Calu3 (cell line): Measurements from ENCODE around the gene PCDHA7. TPM values are rescaled to one million over a fixed set of nuclear protein-coding genes. Genes with fewer than 3 reads are reported as not detected.
"Not testable (repeated sequence)": the region's sequence is repeated elsewhere in the genome, so short reads cannot be mapped to it uniquely, and the experiment has no call there.

ENCODE experiments used
- BruUV-seq: library from RNA; stranded (reverse); fragments of 400-500 nt; replicated peaks from 2 replicates; lab custom pipeline; 2021; lab: Mats Ljungman, UMichigan
- CTCF ChIA-PET: fragments of 300-600 bp; sonication (Branson Sonifier 250); formaldehyde crosslinking; loops from one replicate; lab custom pipeline; 2022; ENCODE audit warnings: antibody characterized with exemption; lab: Charles Lee
- DNase-seq: peaks from one replicate; pipeline ENCODE4 v3.0.0; 2022
- H3K27ac Mint-ChIP-seq: one replicate; pipeline ENCODE4 v1.8.0; 2022; ENCODE audit warnings: mixed read lengths; ENCODE audit not compliant: unreplicated experiment
- H3K27me3 Mint-ChIP-seq: one replicate; pipeline ENCODE4 v1.8.0; 2022; ENCODE audit warnings: mixed read lengths; ENCODE audit not compliant: unreplicated experiment
- H3K36me3 Mint-ChIP-seq: one replicate; pipeline ENCODE4 v1.8.0; 2022; ENCODE audit warnings: mild to moderate bottlenecking, moderate library complexity, mixed read lengths; ENCODE audit not compliant: insufficient read depth, unreplicated experiment
- H3K4me1 Mint-ChIP-seq: one replicate; pipeline ENCODE4 v1.8.0; 2022; ENCODE audit warnings: mild to moderate bottlenecking, low read depth, mixed read lengths; ENCODE audit not compliant: unreplicated experiment
- H3K4me3 Mint-ChIP-seq: one replicate; pipeline ENCODE4 v1.8.0; 2022; ENCODE audit warnings: mild to moderate bottlenecking, low read depth, moderate library complexity, mixed read lengths; ENCODE audit not compliant: unreplicated experiment
- H3K9me3 Mint-ChIP-seq: one replicate; pipeline ENCODE4 v1.8.0; 2022; ENCODE audit warnings: low read depth, mixed read lengths; ENCODE audit not compliant: unreplicated experiment
- CTCF ChIP-seq: fragments of 200-600 bp; IDR thresholded peaks from one replicate; pipeline ENCODE4 v1.8.0; 2022; ENCODE audit warnings: antibody characterized with exemption; ENCODE audit not compliant: unreplicated experiment
- intact Hi-C: fragments of 100-400 bp; cut with micrococcal nuclease; formaldehyde crosslinking; loops from one replicate; pipeline ENCODE4 v1.10.0; 2022; ENCODE audit not compliant: unreplicated experiment
- total RNA-seq: library from RNA; stranded (reverse); gene quantifications from 2 replicates; pipeline ENCODE4 v1.2.3, GENCODE V29; 2022

PCDHA7 gene
- total RNA-seq, 1 experiment from 2014 or later = 1.2 TPM

GRCh38 chr5:140870221-140871201, 36.4 kb downstream of the PCDHA7 start:
- TF ChIP-seq CTCF = no peak
- CTCF ChIA-PET = no interaction called here
- Mint-ChIP-seq H3K4me1 (no peaks in the 10 kb centered on the region), H3K27ac (no peak overlapping the region), H3K36me3 (no peaks in the 10 kb centered on the region), H3K4me3 (no peak overlapping the region), H3K9me3 (peaks cover 4% of the 10 kb centered on the region), H3K27me3 (no peaks in the 10 kb centered on the region)
- BruUV-seq = no TSS peak
- DNase-seq = no peak
- intact Hi-C loops = no loop called here

- H3K4me1 Mint-ChIP-seq = no peaks in the 10 kb centered on the region
- CTCF ChIA-PET = no interaction called here
- no peak for DNase-seq
- no peaks in the 10 kb centered on the region for H3K36me3 Mint-ChIP-seq
- peaks cover 2% of the 10 kb centered on the region for H3K9me3 Mint-ChIP-seq
- no peak for TF ChIP-seq CTCF
- H3K27me3 Mint-ChIP-seq = no peaks in the 10 kb centered on the region
- no peak within 1 kb of the TSS for H3K4me3 Mint-ChIP-seq
- BruUV-seq = no TSS peak
- H3K27ac Mint-ChIP-seq = no peak within 1 kb of the TSS
- intact Hi-C loops = loop anchor here (2.0 kb wide), 1 partner anchor 165 kb away; no protein-coding TSS in a partner anchor
Measured at GRCh38 chr5:140875085-140876065, 41.3 kb downstream of the PCDHA7 start, which contains the start of gene PCDHA12. Gene PCDHA12, plus strand, starts transcription at chr5:140875308. Its CDS starts 165 bp downstream, at chr5:140875473.

GRCh38 chr5:140876541-140877261, 42.6 kb downstream of the PCDHA7 start:
- H3K9me3 Mint-ChIP-seq, H3K27me3 Mint-ChIP-seq, H3K4me1 Mint-ChIP-seq, H3K36me3 Mint-ChIP-seq, H3K4me3 Mint-ChIP-seq, CTCF ChIA-PET, H3K27ac Mint-ChIP-seq, DNase-seq, intact Hi-C loops, BruUV-seq: not testable (repeated sequence)

- CTCF ChIA-PET = no interaction called here
- no peak for TF ChIP-seq CTCF
- Mint-ChIP-seq H3K27me3 (no peaks in the 10 kb centered on the region), H3K4me3 (no peak overlapping the region), H3K27ac (no peak overlapping the region), H3K4me1 (no peaks in the 10 kb centered on the region), H3K9me3 (peaks cover 5% of the 10 kb centered on the region), H3K36me3 (no peaks in the 10 kb centered on the region)
- BruUV-seq = no TSS peak
- no peak for DNase-seq
- intact Hi-C loops = no loop called here
Measured at GRCh38 chr5:140877262-140877581, 43.2 kb downstream of the PCDHA7 start.
